ENCODE results near the gene MND1.

Gene MND1

DNA sequence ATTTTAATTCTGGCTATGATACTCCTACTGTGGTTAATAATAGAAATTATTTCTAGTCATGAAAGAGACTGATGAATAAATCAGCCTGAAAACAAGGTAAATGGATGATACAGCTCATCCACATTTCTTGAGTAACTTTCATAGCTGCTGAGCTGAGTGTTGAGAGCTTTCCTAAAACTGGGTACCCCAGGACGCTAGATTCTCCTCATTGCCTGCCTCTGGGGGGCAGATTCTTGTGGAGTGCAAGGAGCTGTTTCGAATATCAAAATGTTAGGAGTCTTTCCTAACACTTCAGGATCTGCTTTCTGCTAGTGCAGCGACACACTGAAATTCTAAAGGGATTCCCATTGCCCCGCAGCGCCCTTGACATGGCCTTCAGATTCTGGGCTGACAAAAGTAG, 2.1 kb downstream of the MND1 start:
- DNase-seq (ENCODE audit: low read depth): no peak

- DNase-seq (ENCODE audit: low read depth): no peak
These were observed 2.6 kb downstream of the MND1 start for GRCh38 chr4:153347117-153347516.

GRCh38 chr4:153348006-153348405, 3.5 kb downstream of the MND1 start:
- DNase-seq (ENCODE audit: low read depth): no peak

DNA sequence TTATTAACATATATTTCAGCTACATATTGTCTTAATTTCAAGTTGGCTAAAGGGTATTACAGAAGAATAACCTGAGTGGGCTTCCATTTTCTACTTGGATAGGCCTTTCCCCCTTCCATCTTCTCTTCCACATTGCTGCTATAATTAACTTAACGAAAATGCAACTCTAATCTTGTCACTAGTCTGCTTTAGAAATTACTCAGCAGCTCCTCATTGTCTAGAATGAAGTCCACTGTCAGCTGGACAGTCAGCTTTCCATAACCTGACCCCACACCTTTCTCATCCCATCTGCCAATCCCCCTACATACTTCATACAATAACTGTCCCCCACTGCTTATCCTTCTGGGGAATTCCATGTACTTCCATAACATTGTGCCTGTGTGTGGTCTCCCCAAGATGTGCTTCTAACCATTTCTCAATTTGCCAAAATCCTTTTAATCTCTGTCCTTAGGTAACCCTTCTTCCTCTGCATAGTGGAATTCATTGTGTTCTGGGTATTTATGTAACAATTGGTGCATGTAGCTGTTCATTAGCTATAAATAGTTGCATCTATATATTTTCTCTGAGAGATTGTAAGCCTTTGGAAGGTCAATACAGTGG, 4.8 kb downstream of the MND1 start:
- DNase-seq (ENCODE audit: low read depth): no peak

GRCh38 chr4:153362184-153362583, 17.7 kb downstream of the MND1 start:
- no peak for DNase-seq (ENCODE audit: low read depth)

GRCh38 chr4:153364061-153364460, 19.6 kb downstream of the MND1 start:
- DNase-seq (ENCODE audit: low read depth): no peak

DNA sequence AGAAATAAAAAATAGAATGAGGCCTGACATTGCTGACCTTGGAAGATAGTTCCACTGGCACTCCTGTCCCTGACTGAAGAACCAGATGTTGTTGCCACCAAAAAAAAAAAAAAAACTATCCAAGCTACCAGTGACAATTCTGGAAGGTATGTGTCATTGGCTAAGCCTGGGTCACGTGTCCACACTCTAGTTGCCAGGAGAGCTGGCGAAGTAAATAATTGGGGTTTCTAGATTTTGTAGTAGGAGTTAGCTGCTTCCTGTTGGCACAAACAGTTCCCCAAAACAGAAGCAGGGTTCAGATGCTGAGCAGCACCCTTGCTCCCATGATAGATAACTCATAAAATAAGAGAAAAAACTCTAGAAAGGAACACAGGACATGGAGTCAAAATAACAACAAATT, 20.5 kb downstream of the MND1 start:
- DNase-seq (ENCODE audit: low read depth): no peak

DNA sequence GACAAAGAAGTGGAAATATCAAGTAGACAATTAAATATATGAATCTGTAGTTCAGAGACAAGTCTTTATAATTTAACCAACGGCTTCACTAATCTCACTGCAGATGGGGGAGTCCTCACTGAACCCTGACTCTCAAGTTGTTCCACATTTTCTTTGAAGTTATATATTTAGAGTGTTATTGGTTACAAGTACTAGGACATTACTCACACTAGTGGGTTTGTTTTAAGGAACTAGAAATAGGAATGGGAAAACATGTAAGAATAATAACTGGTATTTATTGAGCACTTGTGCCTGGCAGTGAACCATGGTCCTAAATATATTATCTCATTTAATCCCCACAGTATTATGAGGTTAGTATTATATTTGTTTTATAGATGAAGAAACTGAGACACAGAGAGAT, 22.0 kb downstream of the MND1 start:
- no peak for DNase-seq (ENCODE audit: low read depth)

DNA sequence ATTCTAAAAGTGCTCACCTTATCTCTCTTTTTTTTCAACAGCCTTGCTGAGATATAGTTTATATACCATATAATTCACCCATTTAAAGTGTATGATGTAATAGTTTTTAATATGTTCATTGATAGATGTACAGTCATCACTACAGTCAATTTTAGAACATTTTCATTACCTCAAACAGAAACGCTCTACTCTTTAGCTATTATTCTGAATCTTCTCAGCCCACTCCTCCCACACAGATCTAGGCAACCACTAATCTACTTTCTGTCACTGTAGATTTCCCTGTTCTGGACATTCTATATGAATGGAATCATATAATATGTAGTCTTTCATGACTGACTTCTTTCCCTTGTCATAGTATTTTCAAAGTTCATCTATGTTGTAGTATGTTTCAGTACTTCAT, 22.6 kb downstream of the MND1 start:
- DNase-seq (ENCODE audit: low read depth): no peak

DNA sequence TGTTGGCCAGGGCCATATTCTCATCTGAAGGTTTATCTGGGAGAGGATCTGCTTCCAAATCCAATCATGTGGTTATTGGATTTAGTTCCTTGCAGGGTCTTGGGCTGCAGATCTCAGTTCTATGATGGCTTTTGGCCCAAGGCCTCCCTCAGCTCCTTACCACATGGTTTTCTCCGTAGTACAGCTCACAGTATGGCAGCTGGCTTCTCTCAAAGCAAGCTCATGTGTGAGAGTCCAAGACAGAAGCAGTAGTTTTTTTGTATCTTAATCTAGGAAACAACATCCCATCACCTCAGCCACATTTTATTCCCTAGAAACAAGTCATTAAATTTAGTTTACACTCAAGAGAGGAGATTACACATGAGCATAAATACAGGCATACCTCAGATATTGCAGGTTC, 24.5 kb downstream of the MND1 start:
- DNase-seq (ENCODE audit: low read depth): no peak

GRCh38 chr4:153371701-153372234, 27.3 kb downstream of the MND1 start:
- DNase-seq (ENCODE audit: low read depth): no peak

DNA sequence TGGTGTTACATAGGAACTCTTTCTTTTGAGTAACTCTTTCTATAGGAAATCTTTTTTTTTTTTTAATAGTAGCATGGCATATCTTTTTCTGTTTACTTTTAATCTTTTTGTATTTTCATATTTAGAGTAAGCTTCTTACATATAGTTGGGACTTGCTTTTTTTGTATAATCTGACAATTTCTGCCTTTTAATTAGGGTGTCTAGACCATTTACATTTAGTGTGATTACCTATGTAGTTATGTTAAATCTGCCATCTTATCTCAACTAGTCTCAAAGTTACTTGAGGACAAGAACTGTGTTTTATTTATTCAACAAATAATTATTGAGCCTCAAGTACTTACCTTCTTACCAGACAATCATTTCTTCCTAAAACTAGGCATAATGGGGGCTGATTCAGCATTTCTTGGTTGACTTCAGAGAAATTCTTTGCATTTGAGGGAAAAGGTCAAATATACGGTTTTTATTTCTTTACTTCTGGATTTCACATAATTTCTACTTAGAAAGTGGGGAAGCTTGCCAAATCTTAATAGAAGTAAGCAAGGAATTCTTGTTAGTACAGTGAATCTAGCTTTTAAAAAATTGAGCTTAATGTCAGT, 28.6 kb downstream of the MND1 start:
- DNase-seq (ENCODE audit: low read depth): no peak

GRCh38 chr4:153374442-153374841, 30.0 kb downstream of the MND1 start:
- no peak for DNase-seq (ENCODE audit: low read depth)

DNA sequence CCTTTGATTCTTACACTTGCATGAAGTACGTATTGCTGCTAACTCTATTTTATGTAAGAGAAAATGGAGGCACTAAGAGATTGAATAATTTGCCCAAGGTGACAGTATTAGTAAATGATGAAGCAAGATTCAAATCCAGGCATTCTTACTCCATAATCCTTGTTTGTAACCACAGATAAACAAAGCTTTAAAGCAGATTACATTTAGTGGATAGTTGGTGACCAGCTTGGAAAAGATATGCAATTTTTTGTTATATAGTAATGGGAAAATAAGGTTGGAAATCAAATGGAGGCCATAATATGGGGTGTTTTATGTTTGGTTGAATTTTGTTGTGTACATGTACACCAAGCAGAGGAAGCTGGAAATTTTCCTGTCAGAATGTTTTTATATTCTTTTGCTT, 30.8 kb downstream of the MND1 start:
- DNase-seq (ENCODE audit: low read depth): no peak

GRCh38 chr4:153383131-153383530, 38.6 kb downstream of the MND1 start:
- no peak for DNase-seq (ENCODE audit: low read depth)

DNA sequence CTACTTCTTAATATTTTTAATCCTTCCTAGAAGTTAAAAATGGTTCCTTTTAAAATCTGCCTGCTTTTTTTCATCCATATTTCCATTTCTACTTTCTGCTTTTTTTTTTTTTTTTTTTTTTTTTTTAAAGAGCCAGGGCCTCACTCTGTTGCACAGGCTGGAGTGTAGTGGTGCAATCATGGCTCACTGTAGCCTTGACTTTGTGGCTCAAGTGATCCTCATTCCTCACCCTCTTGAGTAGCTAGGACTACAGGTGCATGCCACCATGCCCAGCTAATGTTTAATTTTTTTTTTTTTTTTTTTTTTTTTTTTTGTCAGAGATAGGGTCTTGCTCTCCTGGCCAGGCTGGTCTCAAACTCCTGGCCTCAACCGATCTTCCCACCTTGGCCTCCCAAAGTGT, 39.7 kb downstream of the MND1 start:
- DNase-seq (ENCODE audit: low read depth): no peak

DNA sequence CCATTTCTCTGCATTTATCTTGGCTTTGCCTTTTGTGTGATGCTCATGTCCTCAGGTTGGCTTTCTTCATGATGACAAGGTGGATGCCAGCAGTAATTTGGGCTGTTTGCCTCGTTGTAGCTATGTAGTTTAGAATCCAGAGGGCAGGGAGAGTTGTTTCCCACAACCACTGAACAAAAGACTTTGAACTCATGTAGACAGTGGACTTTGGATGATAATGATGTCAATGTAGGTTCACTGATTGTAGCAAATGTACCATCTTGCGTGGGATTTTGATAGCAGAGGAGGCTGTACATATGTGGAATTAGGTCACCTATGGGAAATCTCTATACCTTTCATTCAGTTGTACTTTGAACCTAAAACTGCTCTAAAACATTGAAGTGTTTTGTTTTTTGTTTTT, 41.3 kb downstream of the MND1 start:
- DNase-seq (ENCODE audit: low read depth): no peak

GRCh38 chr4:153387981-153388380, 43.5 kb downstream of the MND1 start:
- no peak for DNase-seq (ENCODE audit: low read depth)

- DNase-seq (ENCODE audit: low read depth): no peak
These were observed 48.9 kb downstream of the MND1 start for GRCh38 chr4:153393397-153393796.

DNA sequence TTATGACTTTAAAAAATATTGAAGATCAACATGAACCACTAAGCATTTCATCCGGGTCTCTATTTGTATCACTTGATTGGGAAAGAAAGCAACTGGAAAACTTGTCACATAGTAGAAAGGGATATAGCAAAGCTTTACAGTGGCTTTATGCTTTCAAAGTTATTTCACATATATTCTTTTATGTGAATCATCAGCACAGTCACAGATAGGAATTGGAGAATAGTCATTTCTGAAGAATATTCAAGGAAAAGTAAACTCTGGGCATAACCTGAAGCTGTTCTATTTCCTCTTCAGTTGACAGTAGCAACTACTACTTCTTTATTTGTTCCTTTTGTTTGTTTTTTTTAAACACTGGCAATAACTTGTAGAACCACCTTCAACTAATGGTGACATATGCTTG, 50.5 kb downstream of the MND1 start:
- DNase-seq (ENCODE audit: low read depth): no peak

DNA sequence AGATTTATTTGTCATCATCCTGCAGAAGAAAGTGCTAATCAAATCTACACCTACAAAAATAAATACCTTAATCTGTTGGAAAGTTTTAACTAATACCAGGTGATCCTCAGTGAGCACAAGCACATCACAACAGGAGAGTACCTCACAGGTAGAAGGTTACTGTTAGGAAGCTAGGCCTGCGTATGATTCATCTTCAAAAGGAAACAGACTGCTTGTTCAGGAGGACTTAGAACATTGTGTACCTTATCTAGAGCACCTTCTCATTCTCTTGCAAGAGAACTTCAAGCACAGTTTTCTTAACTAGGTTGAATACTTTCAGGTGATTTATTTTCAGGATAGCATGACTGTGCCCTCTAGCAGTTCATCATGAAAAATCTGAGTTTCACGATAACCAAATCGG, 54.2 kb downstream of the MND1 start:
- no peak for DNase-seq (ENCODE audit: low read depth)

- no peak for DNase-seq (ENCODE audit: low read depth)
These were observed 54.9 kb downstream of the MND1 start for GRCh38 chr4:153399358-153399757.

DNA sequence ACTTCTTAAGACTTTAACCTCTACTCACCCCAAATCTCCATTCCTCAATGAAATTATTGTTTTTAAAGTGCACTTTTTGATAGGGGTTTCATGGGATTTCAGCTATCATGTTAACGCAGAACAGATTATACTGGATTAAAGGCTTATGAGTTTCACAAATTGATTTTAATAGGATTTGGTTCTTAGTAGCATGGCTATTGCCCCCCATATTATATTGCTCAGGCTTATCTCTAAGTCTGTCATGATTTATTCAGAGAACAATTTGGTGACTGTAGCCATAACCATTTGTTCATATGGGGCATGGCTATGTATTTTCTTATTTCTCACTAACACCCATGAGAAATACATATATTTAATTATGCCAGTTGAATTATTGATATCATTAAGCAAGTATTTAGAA, 57.0 kb downstream of the MND1 start:
- DNase-seq (ENCODE audit: low read depth): no peak

DNA sequence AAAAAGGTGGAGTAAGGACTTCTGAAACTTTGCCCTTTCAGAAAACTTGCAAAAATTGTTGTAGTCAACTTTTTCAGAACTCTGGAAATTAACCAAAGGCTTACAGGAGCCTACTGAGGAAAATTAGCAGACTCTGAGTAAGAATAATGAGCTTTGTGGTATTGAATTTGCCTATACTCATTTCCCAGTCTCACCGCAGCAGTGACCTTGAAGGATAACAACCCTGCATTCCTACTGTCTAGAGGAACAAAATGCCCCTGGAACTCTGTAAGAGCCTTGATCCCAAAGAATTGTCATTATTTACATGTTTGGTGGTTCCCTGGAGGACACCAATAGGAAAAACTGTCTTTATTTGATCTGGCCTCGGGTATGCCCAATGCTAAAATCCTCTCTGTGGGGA, 57.9 kb downstream of the MND1 start:
- DNase-seq (ENCODE audit: low read depth): no peak
